ENCODE data around the gene MAP3K21.

MAP3K21 gene

GRCh38 chr1:233342086-233342485 lies 14.6 kb downstream of the MAP3K21 start:
- no peak overlapping the region for H2BK12ac ChIP-seq (ENCODE audit: low read length in 2 of 2)
- DNase-seq: no peak
- peaks cover 21% of the 10 kb centered on the region for H3K79me1 ChIP-seq (replicated peaks; ENCODE audit: low read length, poor library complexity, severe bottlenecking)

GRCh38 chr1:233343262-233343661 lies 15.7 kb downstream of the MAP3K21 start:
- Histone ChIP-seq H4K91ac (ENCODE audit: low read length) (no peak overlapping the region), H2BK15ac (ENCODE audit: low read depth, poor library complexity, severe bottlenecking) (no peak overlapping the region), H2BK12ac (ENCODE audit: low read length in 2 of 2) (no peak overlapping the region), H3K4ac (ENCODE audit: low read depth in 1 of 2, low read length in 2 of 2) (no peak overlapping the region), H3K14ac (ENCODE audit: low read length in 2 of 2) (no peak overlapping the region), H3K36me3 (ENCODE audit: control insufficient read depth in 1 of 2, insufficient read depth in 2 of 2, low read depth in 1 of 2, low read length in 2 of 2) (no peaks in the 10 kb centered on the region), H3K79me1 (replicated peaks; ENCODE audit: low read length, poor library complexity, severe bottlenecking) (peaks cover 19% of the 10 kb centered on the region), H2BK120ac (ENCODE audit: low read depth, low read length) (no peak overlapping the region), H2AK5ac (ENCODE audit: low read length, severe bottlenecking) (no peak overlapping the region), H2AFZ (ENCODE audit: low read depth, low read length) (no peak overlapping the region), H4K8ac (ENCODE audit: low read length) (no peak overlapping the region), H3K18ac (ENCODE audit: low read depth in 1 of 2, low read length in 2 of 2) (no peak overlapping the region), H3K9ac (ENCODE audit: low read length) (no peak overlapping the region), H3K23ac (ENCODE audit: low read length in 2 of 2) (no peak overlapping the region), H3K27me3 (ENCODE audit: control insufficient read depth in 1 of 2, insufficient read depth in 1 of 2, low read length in 2 of 2) (peaks cover 0 to 17% of the 10 kb centered on the region in 2 experiments), H3K9me3 (ENCODE audit: control insufficient read depth, low read length) (no peaks in the 10 kb centered on the region), H3K4me3 (ENCODE audit: insufficient read depth in 1 of 2, low read depth in 1 of 2, low read length in 2 of 2) (no peak overlapping the region), H3K4me1 (ENCODE audit: control insufficient read depth, insufficient read depth, low read depth, low read length) (no peaks in the 10 kb centered on the region), H3K4me2 (ENCODE audit: low read length, poor library complexity, severe bottlenecking) (no peak overlapping the region), H2BK5ac (ENCODE audit: low read depth, low read length, poor library complexity, severe bottlenecking) (no peak overlapping the region), H3K27ac (ENCODE audit: low read length, poor library complexity, severe bottlenecking) (no peak overlapping the region)
- no peak for DNase-seq
- WGBS: 100% methylated on average over 1 of the region's 1 CpG

More at GRCh38 chr1:233342086-233342485, 14.6 kb downstream of the MAP3K21 start:
- Histone ChIP-seq H3K27me3 (ENCODE audit: control insufficient read depth in 1 of 2, insufficient read depth in 1 of 2, low read length in 2 of 2) (peaks cover 0 to 18% of the 10 kb centered on the region in 2 experiments), H3K9ac (ENCODE audit: low read length) (no peak overlapping the region), H3K4ac (ENCODE audit: low read depth in 1 of 2, low read length in 2 of 2) (no peak overlapping the region), H3K4me1 (ENCODE audit: control insufficient read depth, insufficient read depth, low read depth, low read length) (no peaks in the 10 kb centered on the region), H2BK5ac (ENCODE audit: low read depth, low read length, poor library complexity, severe bottlenecking) (no peak overlapping the region), H3K4me3 (ENCODE audit: insufficient read depth in 1 of 2, low read depth in 1 of 2, low read length in 2 of 2) (no peak overlapping the region), H3K23ac (ENCODE audit: low read length in 2 of 2) (no peak overlapping the region), H2BK120ac (ENCODE audit: low read depth, low read length) (no peak overlapping the region), H3K9me3 (ENCODE audit: control insufficient read depth, low read length) (no peaks in the 10 kb centered on the region), H3K36me3 (ENCODE audit: control insufficient read depth in 1 of 2, insufficient read depth in 2 of 2, low read depth in 1 of 2, low read length in 2 of 2) (no peaks in the 10 kb centered on the region), H3K4me2 (ENCODE audit: low read length, poor library complexity, severe bottlenecking) (no peak overlapping the region), H3K18ac (ENCODE audit: low read depth in 1 of 2, low read length in 2 of 2) (no peak overlapping the region), H3K14ac (ENCODE audit: low read length in 2 of 2) (no peak overlapping the region), H3K27ac (ENCODE audit: low read length, poor library complexity, severe bottlenecking) (no peak overlapping the region), H2AK5ac (ENCODE audit: low read length, severe bottlenecking) (no peak overlapping the region), H4K8ac (ENCODE audit: low read length) (no peak overlapping the region), H4K91ac (ENCODE audit: low read length) (no peak overlapping the region), H2AFZ (ENCODE audit: low read depth, low read length) (no peak overlapping the region), H2BK15ac (ENCODE audit: low read depth, poor library complexity, severe bottlenecking) (no peak overlapping the region)

- no peak for DNase-seq
- Histone ChIP-seq H3K27me3 (ENCODE audit: control insufficient read depth in 1 of 2, insufficient read depth in 1 of 2, low read length in 2 of 2) (peaks cover 0 to 6% of the 10 kb centered on the region in 2 experiments), H3K27ac (ENCODE audit: low read length, poor library complexity, severe bottlenecking) (no peak overlapping the region), H2BK15ac (ENCODE audit: low read depth, poor library complexity, severe bottlenecking) (no peak overlapping the region), H2BK5ac (ENCODE audit: low read depth, low read length, poor library complexity, severe bottlenecking) (no peak overlapping the region), H2BK12ac (ENCODE audit: low read length in 2 of 2) (no peak overlapping the region), H3K9me3 (ENCODE audit: control insufficient read depth, low read length) (no peaks in the 10 kb centered on the region), H3K4me1 (ENCODE audit: control insufficient read depth, insufficient read depth, low read depth, low read length) (no peaks in the 10 kb centered on the region), H3K79me1 (replicated peaks; ENCODE audit: low read length, poor library complexity, severe bottlenecking) (peaks cover 3% of the 10 kb centered on the region), H3K36me3 (ENCODE audit: control insufficient read depth in 1 of 2, insufficient read depth in 2 of 2, low read depth in 1 of 2, low read length in 2 of 2) (no peaks in the 10 kb centered on the region), H3K18ac (ENCODE audit: low read depth in 1 of 2, low read length in 2 of 2) (no peak overlapping the region), H3K4me2 (ENCODE audit: low read length, poor library complexity, severe bottlenecking) (no peak overlapping the region), H2AK5ac (ENCODE audit: low read length, severe bottlenecking) (no peak overlapping the region), H3K23ac (ENCODE audit: low read length in 2 of 2) (no peak overlapping the region), H3K4me3 (ENCODE audit: insufficient read depth in 1 of 2, low read depth in 1 of 2, low read length in 2 of 2) (no peak overlapping the region), H3K14ac (ENCODE audit: low read length in 2 of 2) (no peak overlapping the region), H4K8ac (ENCODE audit: low read length) (no peak overlapping the region), H3K9ac (ENCODE audit: low read length) (no peak overlapping the region), H2BK120ac (ENCODE audit: low read depth, low read length) (no peak overlapping the region), H3K4ac (ENCODE audit: low read depth in 1 of 2, low read length in 2 of 2) (no peak overlapping the region), H2AFZ (ENCODE audit: low read depth, low read length) (no peak overlapping the region), H4K91ac (ENCODE audit: low read length) (no peak overlapping the region)
- WGBS: 77% methylated on average over 5 of the region's 5 CpGs
Measured at GRCh38 chr1:233347338-233347737, 19.8 kb downstream of the MAP3K21 start.

GRCh38 chr1:233349137-233349536 lies 21.6 kb downstream of the MAP3K21 start:
- Histone ChIP-seq H2BK5ac (ENCODE audit: low read depth, low read length, poor library complexity, severe bottlenecking) (no peak overlapping the region), H3K27me3 (ENCODE audit: control insufficient read depth in 1 of 2, insufficient read depth in 1 of 2, low read length in 2 of 2) (no peaks in the 10 kb centered on the region), H3K4me2 (ENCODE audit: low read length, poor library complexity, severe bottlenecking) (no peak overlapping the region), H2AFZ (ENCODE audit: low read depth, low read length) (no peak overlapping the region), H3K23ac (ENCODE audit: low read length in 2 of 2) (no peak overlapping the region), H3K4me1 (ENCODE audit: control insufficient read depth, insufficient read depth, low read depth, low read length) (no peaks in the 10 kb centered on the region), H4K8ac (ENCODE audit: low read length) (no peak overlapping the region), H3K27ac (ENCODE audit: low read length, poor library complexity, severe bottlenecking) (no peak overlapping the region), H3K14ac (ENCODE audit: low read length in 2 of 2) (no peak overlapping the region), H2BK15ac (ENCODE audit: low read depth, poor library complexity, severe bottlenecking) (no peak overlapping the region), H2BK12ac (ENCODE audit: low read length in 2 of 2) (no peak overlapping the region), H4K91ac (ENCODE audit: low read length) (no peak overlapping the region), H2BK120ac (ENCODE audit: low read depth, low read length) (no peak overlapping the region), H3K4me3 (ENCODE audit: insufficient read depth in 1 of 2, low read depth in 1 of 2, low read length in 2 of 2) (no peak overlapping the region), H3K9me3 (ENCODE audit: control insufficient read depth, low read length) (no peaks in the 10 kb centered on the region), H3K18ac (ENCODE audit: low read depth in 1 of 2, low read length in 2 of 2) (no peak overlapping the region), H3K79me1 (replicated peaks; ENCODE audit: low read length, poor library complexity, severe bottlenecking) (no peaks in the 10 kb centered on the region), H3K36me3 (ENCODE audit: control insufficient read depth in 1 of 2, insufficient read depth in 2 of 2, low read depth in 1 of 2, low read length in 2 of 2) (no peaks in the 10 kb centered on the region), H3K4ac (ENCODE audit: low read depth in 1 of 2, low read length in 2 of 2) (no peak overlapping the region), H2AK5ac (ENCODE audit: low read length, severe bottlenecking) (no peak overlapping the region), H3K9ac (ENCODE audit: low read length) (no peak overlapping the region)
- WGBS: no CpG with 5 or more reads among the region's 5 CpGs
- DNase-seq: no peak
